Mesendoderm (in vitro differentiated cells): ENCODE measurements around the gene PSME3IP1.
"Not testable (repeated sequence)": the region's sequence is repeated elsewhere in the genome, so short reads cannot be mapped to it uniquely, and the experiment has no call there.

Source experiments
- DNase-seq: peaks from one replicate; pipeline ENCODE4 v3.0.0; 2013
- H2AK5ac ChIP-seq: 2 replicates; pipeline ENCODE4 v1.6.1; 2013; ENCODE audit warnings: low read length, inconsistent platforms
- H2BK120ac ChIP-seq: 2 replicates; pipeline ENCODE4 v1.6.1; 2013; ENCODE audit warnings: low read depth, mild to moderate bottlenecking, low read length, moderate library complexity, mixed read lengths
- H2BK15ac ChIP-seq: replicated peaks from 2 replicates; pipeline ENCODE4 v1.6.1; 2013; ENCODE audit warnings: low read depth, mild to moderate bottlenecking, moderate library complexity
- H2BK5ac ChIP-seq: 2 replicates; pipeline ENCODE4 v1.6.1; 2013; ENCODE audit warnings: low read length, inconsistent platforms
- H3K18ac ChIP-seq: 2 replicates; pipeline ENCODE4 v1.6.1; 2013; ENCODE audit warnings: mild to moderate bottlenecking, low read length, mixed read lengths
- H3K23ac ChIP-seq: one replicate; pipeline ENCODE4 v1.6.1; 2013; ENCODE audit warnings: low read length
- H3K27ac ChIP-seq: 2 replicates; pipeline ENCODE4 v1.5.1; 2013; ENCODE audit warnings: low read depth, mild to moderate bottlenecking, inconsistent platforms, low read length, moderate library complexity
- H3K27me3 ChIP-seq: 2 replicates; pipeline ENCODE4 v1.6.1; 2013; ENCODE audit warnings: low read length, control low read depth, mild to moderate bottlenecking, inconsistent platforms; ENCODE audit not compliant: insufficient read depth, poor library complexity
- H3K36me3 ChIP-seq: 2 replicates; pipeline ENCODE4 v1.6.1; 2013; ENCODE audit warnings: low read length, inconsistent platforms; ENCODE audit not compliant: control insufficient read depth, insufficient read depth
- H3K4ac ChIP-seq: one replicate; pipeline ENCODE4 v1.6.1; 2013; ENCODE audit warnings: low read depth, mild to moderate bottlenecking, low read length, moderate library complexity
- H3K4me1 ChIP-seq: 2 replicates; pipeline ENCODE4 v1.6.1; 2013; ENCODE audit warnings: low read depth, low read length, inconsistent platforms; ENCODE audit not compliant: control insufficient read depth
- H3K4me2 ChIP-seq: 2 replicates; pipeline ENCODE4 v1.6.1; 2013; ENCODE audit warnings: low read length
- H3K4me3 ChIP-seq: 2 replicates; pipeline ENCODE4 v1.5.1; 2013; ENCODE audit warnings: mild to moderate bottlenecking, low read length
- H3K56ac ChIP-seq: one replicate; pipeline ENCODE4 v1.6.1; 2013; ENCODE audit warnings: low read length
- H3K79me1 ChIP-seq: 2 replicates; pipeline ENCODE4 v1.6.1; 2013; ENCODE audit warnings: low read length, inconsistent platforms
- H3K79me2 ChIP-seq: 2 replicates; pipeline ENCODE4 v1.6.1; 2013; ENCODE audit warnings: mild to moderate bottlenecking, low read length; ENCODE audit not compliant: control insufficient read depth, insufficient read depth
- H3K9ac ChIP-seq: 2 replicates; pipeline ENCODE4 v1.6.1; 2013; ENCODE audit warnings: low read length, inconsistent platforms
- H4K5ac ChIP-seq: one replicate; pipeline ENCODE4 v1.6.1; 2013; ENCODE audit warnings: low read length
- H4K8ac ChIP-seq: one replicate; pipeline ENCODE4 v1.6.1; 2013; ENCODE audit warnings: low read depth, mild to moderate bottlenecking, control low read depth, low read length, moderate library complexity
- WGBS: extraction: QIAGEN DNeasy Blood & Tissue Kit; methylation state at CpG from one replicate; pipeline ENCODE4 v1.1.7; 2013; ENCODE audit warnings: low lambda C conversion rate, missing lambda C conversion rate; ENCODE audit not compliant: insufficient coverage; ENCODE audit errors: extremely low coverage; 5-methylcytosine and 5-hydroxymethylcytosine counted together

PSME3IP1 gene

GRCh38 chr16:57109259-57110105 is 76.4 kb downstream of the PSME3IP1 start:
- not testable (repeated sequence) for H4K8ac ChIP-seq, H2BK5ac ChIP-seq, H3K79me2 ChIP-seq, H2AK5ac ChIP-seq, H3K36me3 ChIP-seq, H3K9ac ChIP-seq, H3K56ac ChIP-seq, H3K18ac ChIP-seq, H2BK120ac ChIP-seq, H3K79me1 ChIP-seq, H3K4me2 ChIP-seq, H3K27me3 ChIP-seq, H3K4ac ChIP-seq, H4K5ac ChIP-seq, H3K23ac ChIP-seq, H3K4me3 ChIP-seq, H3K4me1 ChIP-seq, H3K27ac ChIP-seq, H2BK15ac ChIP-seq
- WGBS = no CpG with 5 or more reads among the region's 10 CpGs
- DNase-seq = peak; percentile 34

GRCh38 chr16:57108432-57108831 is 77.4 kb downstream of the PSME3IP1 start:
- H2AK5ac ChIP-seq = no peak overlapping the region

GRCh38 chr16:57107321-57107922 is 78.4 kb downstream of the PSME3IP1 start:
- no peak overlapping the region for H3K27ac ChIP-seq
- no peaks in the 10 kb centered on the region for H3K79me1 ChIP-seq
- no peak overlapping the region for H3K56ac ChIP-seq
- no peak overlapping the region for H4K8ac ChIP-seq
- no peak overlapping the region for H2BK120ac ChIP-seq
- no peak overlapping the region for H3K4me2 ChIP-seq
- H3K79me2 ChIP-seq = no peaks in the 10 kb centered on the region
- no peaks in the 10 kb centered on the region for H3K4me1 ChIP-seq
- H2BK15ac ChIP-seq = no peak overlapping the region
- H4K5ac ChIP-seq = no peak overlapping the region
- no CpG with 5 or more reads among the region's 9 CpGs for WGBS
- H3K4ac ChIP-seq = no peak overlapping the region
- H3K36me3 ChIP-seq = no peaks in the 10 kb centered on the region
- H3K4me3 ChIP-seq = no peak overlapping the region
- no peak overlapping the region for H2BK5ac ChIP-seq
- H3K27me3 ChIP-seq = no peaks in the 10 kb centered on the region
- no peak for DNase-seq
- no peak overlapping the region for H3K18ac ChIP-seq
- no peak overlapping the region for H3K9ac ChIP-seq
- H3K23ac ChIP-seq = no peak overlapping the region
- no peak overlapping the region for H2AK5ac ChIP-seq

More at GRCh38 chr16:57108432-57108831, 77.4 kb downstream of the PSME3IP1 start:
- Histone ChIP-seq H3K9ac (no peak overlapping the region), H3K4ac (no peak overlapping the region), H4K8ac (no peak overlapping the region), H3K27me3 (no peaks in the 10 kb centered on the region), H3K79me2 (no peaks in the 10 kb centered on the region), H3K4me1 (no peaks in the 10 kb centered on the region), H3K18ac (no peak overlapping the region), H2BK15ac (no peak overlapping the region), H3K56ac (no peak overlapping the region), H3K27ac (no peak overlapping the region), H2BK5ac (no peak overlapping the region), H3K4me2 (no peak overlapping the region), H4K5ac (no peak overlapping the region), H3K36me3 (no peaks in the 10 kb centered on the region), H3K79me1 (no peaks in the 10 kb centered on the region), H3K4me3 (no peak overlapping the region), H3K23ac (no peak overlapping the region), H2BK120ac (no peak overlapping the region)
- no peak for DNase-seq
- WGBS = no CpG with 5 or more reads among the region's 1 CpG

GRCh38 chr16:57106767-57107166 is 79.1 kb downstream of the PSME3IP1 start:
- Histone ChIP-seq H3K4me1 (no peaks in the 10 kb centered on the region), H2BK5ac (no peak overlapping the region), H3K56ac (no peak overlapping the region), H3K9ac (no peak overlapping the region), H3K4me2 (no peak overlapping the region), H3K4ac (no peak overlapping the region), H2BK15ac (no peak overlapping the region), H3K4me3 (no peak overlapping the region), H2AK5ac (no peak overlapping the region), H2BK120ac (no peak overlapping the region), H3K79me2 (no peaks in the 10 kb centered on the region), H3K23ac (no peak overlapping the region), H4K5ac (no peak overlapping the region), H3K79me1 (no peaks in the 10 kb centered on the region), H3K18ac (no peak overlapping the region), H3K27me3 (no peaks in the 10 kb centered on the region), H3K36me3 (no peaks in the 10 kb centered on the region), H4K8ac (no peak overlapping the region), H3K27ac (no peak overlapping the region)
- no CpG with 5 or more reads among the region's 2 CpGs for WGBS
- no peak for DNase-seq

- WGBS = no CpG with 5 or more reads among the region's 7 CpGs
Observed at GRCh38 chr16:57105184-57105583, 80.7 kb downstream of the PSME3IP1 start.

More at GRCh38 chr16:57105184-57105583, 80.7 kb downstream of the PSME3IP1 start:
- H3K4me1 ChIP-seq = no peaks in the 10 kb centered on the region
- no peak overlapping the region for H2BK15ac ChIP-seq
- no peak overlapping the region for H4K5ac ChIP-seq
- no peak overlapping the region for H3K56ac ChIP-seq
- no peak overlapping the region for H3K27ac ChIP-seq
- H3K27me3 ChIP-seq = no peaks in the 10 kb centered on the region
- no peak overlapping the region for H4K8ac ChIP-seq
- H3K18ac ChIP-seq = no peak overlapping the region
- H2AK5ac ChIP-seq = no peak overlapping the region
- H3K4ac ChIP-seq = no peak overlapping the region
- no peak for DNase-seq
- no peak overlapping the region for H3K4me3 ChIP-seq
- H3K23ac ChIP-seq = no peak overlapping the region
- H3K9ac ChIP-seq = no peak overlapping the region
- H3K79me1 ChIP-seq = no peaks in the 10 kb centered on the region
- no peak overlapping the region for H2BK5ac ChIP-seq
- H3K36me3 ChIP-seq = no peaks in the 10 kb centered on the region
- H2BK120ac ChIP-seq = no peak overlapping the region
- H3K79me2 ChIP-seq = no peaks in the 10 kb centered on the region
- no peak overlapping the region for H3K4me2 ChIP-seq
